Astrocyte (in vitro differentiated cells and primary cell): ENCODE data around the gene KNDC1. TPM values are rescaled to one million over a fixed set of nuclear protein-coding genes. Genes with fewer than 3 reads are reported as not detected.

ENCODE experiments used
- DNase-seq: peaks from one replicate; pipeline ENCODE4 v3.0.0-alpha.2; 2010; ENCODE audit warnings: low read depth
- FAIRE-seq: peaks from 2 replicates; lab custom pipeline; 2011; peaks lifted over from hg19 to GRCh38; lab: Jason Lieb, UNC
- H2AFZ ChIP-seq: 2 replicates; pipeline ENCODE4 v1.6.0; 2012; ENCODE audit warnings: low read depth, low read length, inconsistent platforms
- H3K27ac ChIP-seq: 2 replicates; pipeline ENCODE4 v1.5.1; 2011; ENCODE audit warnings: low read depth, low read length, inconsistent platforms
- H3K27me3 ChIP-seq: 2 replicates; pipeline ENCODE4 v1.6.0; 2011; ENCODE audit warnings: low read length, inconsistent platforms; ENCODE audit not compliant: insufficient read depth
- H3K36me3 ChIP-seq: 2 replicates; pipeline ENCODE4 v1.5.1; 2011; ENCODE audit warnings: low read length, inconsistent platforms; ENCODE audit not compliant: insufficient read depth
- H3K4me1 ChIP-seq: 2 replicates; pipeline ENCODE4 v1.5.1; 2011; ENCODE audit warnings: low read length, inconsistent platforms; ENCODE audit not compliant: insufficient read depth
- H3K4me2 ChIP-seq: 2 replicates; pipeline ENCODE4 v1.6.0; 2012; ENCODE audit warnings: low read length, inconsistent platforms
- H3K4me3 ChIP-seq: 2 replicates; pipeline ENCODE4 v1.5.1; 2011; ENCODE audit warnings: low read depth, mild to moderate bottlenecking, low read length, inconsistent platforms; ENCODE audit not compliant: insufficient read depth
- H3K79me2 ChIP-seq: 2 replicates; pipeline ENCODE4 v1.6.0; 2012; ENCODE audit warnings: mild to moderate bottlenecking, low read length, inconsistent platforms; ENCODE audit not compliant: insufficient read depth
- H3K9ac ChIP-seq: 2 replicates; pipeline ENCODE4 v1.6.0; 2012; ENCODE audit warnings: mild to moderate bottlenecking, low read length, inconsistent platforms
- H3K9me3 ChIP-seq: 2 replicates; pipeline ENCODE4 v1.5.1; 2012; ENCODE audit warnings: low read depth, mild to moderate bottlenecking, low read length, inconsistent platforms; ENCODE audit not compliant: insufficient read depth
- H4K20me1 ChIP-seq: 2 replicates; pipeline ENCODE4 v1.6.0; 2012; ENCODE audit warnings: low read length, inconsistent platforms; ENCODE audit not compliant: insufficient read depth
- H3K27ac Mint-ChIP-seq: one replicate; pipeline ENCODE4 v1.8.0; 2021; ENCODE audit warnings: mild to moderate bottlenecking, mixed read lengths; ENCODE audit not compliant: unreplicated experiment
- H3K27me3 Mint-ChIP-seq: one replicate; pipeline ENCODE4 v1.8.0; 2021; ENCODE audit warnings: low read depth, mixed read lengths; ENCODE audit not compliant: unreplicated experiment
- H3K36me3 Mint-ChIP-seq: one replicate; pipeline ENCODE4 v1.8.0; 2021; ENCODE audit warnings: low read depth, mixed read lengths; ENCODE audit not compliant: unreplicated experiment
- H3K4me1 Mint-ChIP-seq: one replicate; pipeline ENCODE4 v1.8.0; 2021; ENCODE audit warnings: low read depth, mixed read lengths; ENCODE audit not compliant: unreplicated experiment
- H3K4me3 Mint-ChIP-seq: one replicate; pipeline ENCODE4 v1.8.0; 2021; ENCODE audit warnings: mild to moderate bottlenecking, moderate library complexity, mixed read lengths; ENCODE audit not compliant: unreplicated experiment
- H3K9me3 Mint-ChIP-seq: one replicate; pipeline ENCODE4 v1.8.0; 2021; ENCODE audit warnings: mild to moderate bottlenecking, mixed read lengths; ENCODE audit not compliant: unreplicated experiment
- CTCF ChIP-seq: IDR thresholded peaks from 2 replicates; pipeline ENCODE4 v1.5.1; 2011; ENCODE audit warnings: low read depth, mild to moderate bottlenecking, inconsistent platforms, low read length, moderate library complexity; ENCODE audit not compliant: insufficient read depth
- EZH2 ChIP-seq: IDR thresholded peaks from 2 replicates; pipeline ENCODE4 v1.6.1; 2012; ENCODE audit warnings: mild to moderate bottlenecking, low read length, inconsistent platforms; ENCODE audit not compliant: insufficient read depth
- total RNA-seq: library from RNA; stranded (reverse); gene quantifications from 2 replicates; pipeline ENCODE4 v1.2.1, GENCODE V29; 2021

KNDC1 gene
- total RNA-seq, 1 donor from 2014 or later = 2.6 TPM

GRCh38 chr10:133245439-133246235 is 85.6 kb downstream of the KNDC1 start:
- H2AFZ ChIP-seq = no peak overlapping the region
- H3K27ac ChIP-seq = no peak overlapping the region
- FAIRE-seq = no peak
- H3K79me2 ChIP-seq = no peaks in the 10 kb centered on the region
- H3K9me3 ChIP-seq = no peaks in the 10 kb centered on the region
- H4K20me1 ChIP-seq = no peaks in the 10 kb centered on the region
- H3K4me1 ChIP-seq = no peaks in the 10 kb centered on the region
- H3K4me3 Mint-ChIP-seq = no peak overlapping the region
- peaks cover 18% of the 10 kb centered on the region for H3K27me3 ChIP-seq
- no peak overlapping the region for H3K4me3 ChIP-seq
- H3K9ac ChIP-seq = no peak overlapping the region
- TF ChIP-seq CTCF = no peak
- TF ChIP-seq EZH2 = no peak
- no peaks in the 10 kb centered on the region for H3K36me3 ChIP-seq
- no peaks in the 10 kb centered on the region for H3K4me1 Mint-ChIP-seq
- no peak overlapping the region for H3K27ac Mint-ChIP-seq
- no peaks in the 10 kb centered on the region for H3K9me3 Mint-ChIP-seq
- H3K27me3 Mint-ChIP-seq = peaks cover 52% of the 10 kb centered on the region
- no peaks in the 10 kb centered on the region for H3K36me3 Mint-ChIP-seq
- H3K4me2 ChIP-seq = no peak overlapping the region
- no peak for DNase-seq

- no peaks in the 10 kb centered on the region for H3K9me3 Mint-ChIP-seq
Measured at GRCh38 chr10:133246236-133246626, 86.2 kb downstream of the KNDC1 start.

More at GRCh38 chr10:133246236-133246626, 86.2 kb downstream of the KNDC1 start:
- Histone ChIP-seq H3K27ac (no peak overlapping the region), H3K36me3 (no peaks in the 10 kb centered on the region), H4K20me1 (no peaks in the 10 kb centered on the region), H3K4me1 (no peaks in the 10 kb centered on the region), H3K9ac (no peak overlapping the region), H3K27me3 (peaks cover 15% of the 10 kb centered on the region), H3K4me2 (no peak overlapping the region), H3K4me3 (no peak overlapping the region), H3K79me2 (no peaks in the 10 kb centered on the region), H2AFZ (no peak overlapping the region), H3K9me3 (no peaks in the 10 kb centered on the region)
- no peak overlapping the region for H3K4me3 Mint-ChIP-seq
- no peaks in the 10 kb centered on the region for H3K4me1 Mint-ChIP-seq
- no peak overlapping the region for H3K27ac Mint-ChIP-seq
- no peak for DNase-seq
- no peak for TF ChIP-seq EZH2
- TF ChIP-seq CTCF = no peak
- no peak for FAIRE-seq
- no peaks in the 10 kb centered on the region for H3K36me3 Mint-ChIP-seq
- peaks cover 48% of the 10 kb centered on the region for H3K27me3 Mint-ChIP-seq
